ENCODE measurements around the gene PRAMEF14.
"Not testable (repeated sequence)": the region's sequence is repeated elsewhere in the genome, so short reads cannot be mapped to it uniquely, and the experiment has no call there.

DNA sequence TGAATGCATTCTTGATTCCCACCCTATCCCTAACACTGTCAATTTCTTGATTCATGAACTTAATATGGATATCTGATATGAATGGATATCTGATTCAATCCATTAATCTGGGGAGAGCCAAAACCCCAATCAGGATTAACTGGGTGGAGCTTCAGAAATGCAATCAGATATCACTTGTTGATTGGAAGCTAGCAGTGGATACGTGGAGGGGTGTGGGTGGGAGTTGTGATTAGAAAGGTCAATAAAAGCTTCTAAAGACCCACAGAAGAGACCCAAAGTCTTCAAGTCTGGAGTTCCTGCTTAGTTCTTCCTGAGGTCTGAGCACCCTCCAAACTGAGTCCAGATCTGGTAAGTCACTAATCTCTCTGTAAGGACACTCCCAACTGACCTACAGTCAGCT, 43.7 kb downstream of the PRAMEF14 start, which contains the start of gene PRAMEF33:
- not testable (repeated sequence) for TF ChIP-seq POLR2A (IDR thresholded peaks at IDR 0.05)
- TF ChIP-seq, protein P1, sequence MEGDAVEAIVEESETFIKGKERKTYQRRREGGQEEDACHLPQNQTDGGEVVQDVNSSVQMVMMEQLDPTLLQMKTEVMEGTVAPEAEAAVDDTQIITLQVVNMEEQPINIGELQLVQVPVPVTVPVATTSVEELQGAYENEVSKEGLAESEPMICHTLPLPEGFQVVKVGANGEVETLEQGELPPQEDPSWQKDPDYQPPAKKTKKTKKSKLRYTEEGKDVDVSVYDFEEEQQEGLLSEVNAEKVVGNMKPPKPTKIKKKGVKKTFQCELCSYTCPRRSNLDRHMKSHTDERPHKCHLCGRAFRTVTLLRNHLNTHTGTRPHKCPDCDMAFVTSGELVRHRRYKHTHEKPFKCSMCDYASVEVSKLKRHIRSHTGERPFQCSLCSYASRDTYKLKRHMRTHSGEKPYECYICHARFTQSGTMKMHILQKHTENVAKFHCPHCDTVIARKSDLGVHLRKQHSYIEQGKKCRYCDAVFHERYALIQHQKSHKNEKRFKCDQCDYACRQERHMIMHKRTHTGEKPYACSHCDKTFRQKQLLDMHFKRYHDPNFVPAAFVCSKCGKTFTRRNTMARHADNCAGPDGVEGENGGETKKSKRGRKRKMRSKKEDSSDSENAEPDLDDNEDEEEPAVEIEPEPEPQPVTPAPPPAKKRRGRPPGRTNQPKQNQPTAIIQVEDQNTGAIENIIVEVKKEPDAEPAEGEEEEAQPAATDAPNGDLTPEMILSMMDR (IDR thresholded peaks at IDR 0.05) = not testable (repeated sequence)

Data from Peyer's patch (tissue), 4 donors.